Iris pigment epithelial cell (primary cell): Measurements from ENCODE around the gene LGALS7.
"Not testable (repeated sequence)": the region's sequence is repeated elsewhere in the genome, so short reads cannot be mapped to it uniquely, and the experiment has no call there.

Source experiments
- DNase-seq: peaks from one replicate; pipeline ENCODE4 v3.0.0-alpha.2; 2011; ENCODE audit warnings: low read depth

The LGALS7 gene

GRCh38 chr19:38799104-38799503 is 25.8 kb upstream of the LGALS7 start:
- DNase-seq, result no peak

GRCh38 chr19:38797781-38798180 is 24.5 kb upstream of the LGALS7 start:
- not testable (repeated sequence) for DNase-seq

- no peak for DNase-seq
Measured at GRCh38 chr19:38796154-38796553, 22.8 kb upstream of the LGALS7 start.

GRCh38 chr19:38795549-38795948 is 22.2 kb upstream of the LGALS7 start:
- DNase-seq, result no peak

- no peak for DNase-seq
Measured at GRCh38 chr19:38793671-38794070, 20.4 kb upstream of the LGALS7 start.

GRCh38 chr19:38793177-38793576 is 19.9 kb upstream of the LGALS7 start:
- DNase-seq, result peak; percentile 63

- no peak for DNase-seq
Measured at GRCh38 chr19:38792250-38793111, 19.2 kb upstream of the LGALS7 start.

DNA sequence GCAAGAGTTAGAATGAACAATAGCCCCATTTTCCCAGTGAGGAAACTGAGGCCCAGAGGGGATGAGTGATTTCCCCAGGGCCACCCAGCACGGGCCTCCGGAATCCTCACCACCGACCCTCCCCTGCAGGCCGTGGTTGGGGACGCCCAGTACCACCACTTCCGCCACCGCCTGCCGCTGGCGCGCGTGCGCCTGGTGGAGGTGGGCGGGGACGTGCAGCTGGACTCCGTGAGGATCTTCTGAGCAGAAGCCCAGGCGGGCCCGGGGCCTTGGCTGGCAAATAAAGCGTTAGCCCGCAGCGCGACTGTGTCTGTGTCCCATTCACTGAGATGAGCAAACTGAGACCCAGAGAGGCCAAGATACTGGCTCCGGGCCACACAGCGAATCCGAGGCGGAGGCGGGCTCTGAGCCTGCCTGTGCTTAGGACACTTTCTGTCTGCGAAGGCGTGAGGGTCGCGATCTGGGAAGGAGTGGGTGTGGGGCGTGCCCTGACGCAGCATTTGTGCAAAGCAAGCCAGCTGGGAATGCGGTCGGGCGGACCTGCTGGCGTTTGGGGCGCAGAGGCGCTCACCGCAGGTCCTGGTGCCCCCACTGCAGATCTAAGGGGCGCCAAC is 18.2 kb upstream of the LGALS7 start:
- not testable (repeated sequence) for DNase-seq

- not testable (repeated sequence) for DNase-seq
Measured at GRCh38 chr19:38790507-38791403, 17.4 kb upstream of the LGALS7 start.

DNA sequence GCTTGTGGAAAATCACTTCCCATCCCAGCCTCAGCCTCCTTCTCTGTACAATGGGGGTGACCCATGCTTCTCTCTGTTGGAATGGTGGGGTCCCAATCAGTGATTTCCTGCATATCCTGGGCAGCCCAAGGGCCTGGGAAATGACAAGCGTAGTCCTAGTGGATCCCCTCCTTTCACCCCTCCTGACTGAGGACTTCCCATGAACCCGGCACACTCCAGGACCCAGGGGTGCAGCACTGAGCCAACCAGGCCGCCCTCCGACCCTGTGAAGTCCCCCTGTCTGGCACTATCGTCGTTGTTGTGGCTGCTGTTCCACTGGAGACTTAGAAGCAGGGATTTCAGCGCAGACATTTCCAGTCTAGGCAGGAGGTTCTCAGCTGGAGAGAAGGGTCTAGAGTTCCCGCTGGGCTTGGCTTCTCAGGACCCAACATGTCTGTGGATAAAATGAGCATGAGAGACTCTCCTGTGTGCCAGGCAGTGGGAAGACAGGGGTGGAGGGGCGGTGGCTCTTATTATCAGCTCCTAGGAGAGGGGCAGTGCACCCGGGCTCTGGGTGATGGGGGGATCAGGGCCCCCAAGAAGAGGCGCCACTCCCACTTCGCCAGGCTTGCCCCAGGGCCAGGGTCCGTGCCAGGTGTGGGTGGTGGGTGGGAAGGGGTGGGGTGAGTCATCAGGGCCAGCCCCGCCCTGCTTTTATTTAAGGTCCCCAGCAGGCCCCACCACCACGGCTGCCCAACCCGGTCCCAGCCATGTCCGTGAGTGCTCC is 15.3 kb upstream of the LGALS7 start, which contains the start of gene LGALS7B:
Gene LGALS7B, plus strand, starts transcription at position 723 of the 766 bp plus-strand sequence. Its CDS starts 27 bp downstream, at position 750.
- no peak for DNase-seq

DNA sequence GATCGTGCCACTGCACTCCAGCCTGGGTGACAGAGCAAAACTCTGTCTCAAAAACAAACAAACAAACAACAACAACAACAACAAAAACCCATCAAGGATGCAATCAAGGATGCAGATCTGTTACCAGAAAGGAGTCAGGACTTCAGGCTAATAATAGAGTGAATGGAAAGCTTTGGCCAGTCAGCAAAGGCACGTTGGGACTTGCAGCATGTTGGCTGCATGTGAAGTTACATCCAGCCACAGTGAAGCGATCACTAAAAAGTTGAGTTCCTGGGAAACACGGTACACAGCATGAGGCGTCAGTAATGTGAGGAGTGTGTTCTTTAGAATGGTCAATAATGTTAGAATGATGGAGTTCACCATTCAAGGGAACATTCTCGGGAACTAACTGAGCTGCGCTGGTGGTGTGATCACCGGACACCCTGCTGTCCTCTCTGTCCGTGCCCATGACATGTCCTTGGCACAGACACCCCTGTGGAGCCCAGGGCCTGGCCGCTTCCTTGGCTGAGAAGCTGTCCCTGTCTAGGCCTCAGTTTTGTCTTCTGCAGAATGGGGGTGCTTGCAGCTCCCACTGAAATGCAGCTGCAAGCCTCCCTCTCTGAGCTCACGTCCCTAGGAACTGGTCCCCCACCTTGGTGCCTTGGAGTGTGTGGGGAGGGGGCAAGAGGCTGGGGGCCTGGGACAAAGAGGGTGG is 13.4 kb upstream of the LGALS7 start:
- DNase-seq, result no peak

- DNase-seq, result not testable (repeated sequence)
Measured at GRCh38 chr19:38786061-38786460, 12.7 kb upstream of the LGALS7 start.

GRCh38 chr19:38785187-38785699 is 11.9 kb upstream of the LGALS7 start:
- no peak for DNase-seq

GRCh38 chr19:38784224-38784623 is 10.9 kb upstream of the LGALS7 start:
- peak; percentile 75 for DNase-seq

DNA sequence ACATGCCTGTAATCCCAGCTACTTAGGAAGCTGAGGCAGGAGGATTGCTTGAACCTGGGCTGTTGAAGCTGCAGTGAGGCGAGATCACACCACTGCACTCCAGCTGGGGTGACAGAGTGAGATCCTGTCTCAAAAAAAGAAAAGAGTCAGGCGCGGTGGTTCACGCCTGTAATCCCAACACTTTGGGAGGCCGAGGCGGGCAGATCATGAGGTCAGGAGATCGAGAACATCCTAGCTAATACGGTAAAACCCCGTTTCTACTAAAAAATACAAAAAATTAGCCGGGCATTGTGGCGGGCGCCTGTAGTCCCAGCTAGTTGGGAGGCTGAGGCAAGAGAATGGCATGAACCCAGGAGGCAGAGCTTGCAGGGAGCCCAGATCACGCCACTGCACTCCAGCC is 8.9 kb upstream of the LGALS7 start:
- DNase-seq, result not testable (repeated sequence)

DNA sequence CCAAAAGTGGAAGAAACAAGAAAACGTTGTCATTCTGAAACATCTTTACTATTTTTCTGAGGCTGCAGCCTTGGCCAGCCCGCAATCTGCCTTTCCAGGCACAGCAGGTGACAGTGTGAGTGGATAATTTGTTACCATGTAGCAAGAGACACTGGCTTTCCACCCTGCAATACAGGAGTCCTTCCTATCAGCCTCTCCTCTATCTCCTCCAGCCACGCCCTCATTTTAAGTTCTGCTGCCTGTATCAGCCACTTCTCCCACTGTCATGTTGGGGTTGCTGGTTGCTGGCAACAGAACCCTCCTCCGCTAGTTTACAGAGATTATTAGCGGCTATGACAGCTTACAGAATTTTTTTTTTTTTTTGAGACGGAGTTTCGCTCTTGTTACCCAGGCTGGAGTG is 7.7 kb upstream of the LGALS7 start:
- DNase-seq, result no peak

DNA sequence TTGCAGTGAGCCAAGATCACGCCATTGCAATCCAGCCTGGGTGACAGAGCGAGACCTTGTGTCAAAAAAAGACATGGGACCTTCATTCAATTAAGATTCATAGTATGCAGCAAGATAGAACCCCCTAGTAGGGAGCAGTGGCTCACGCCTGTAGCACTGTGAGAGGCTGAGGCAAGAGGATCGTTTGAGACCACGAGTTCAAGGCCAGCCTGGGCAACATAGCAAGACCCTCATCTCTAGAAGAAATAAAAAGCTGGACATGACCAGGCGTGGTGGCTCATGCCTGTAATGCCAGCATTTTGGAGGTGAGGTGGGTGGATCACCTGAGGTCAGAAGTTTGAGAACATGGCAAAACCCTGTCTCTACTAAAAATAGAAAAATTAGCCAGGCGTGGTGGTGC is 7.1 kb upstream of the LGALS7 start:
- DNase-seq, result no peak

GRCh38 chr19:38778733-38779132 is 5.4 kb upstream of the LGALS7 start:
- DNase-seq, result no peak

GRCh38 chr19:38774181-38774950 is 1.0 kb upstream of the LGALS7 start:
- no peak for DNase-seq

GRCh38 chr19:38771569-38771968 is 1.7 kb downstream of the LGALS7 start:
- not testable (repeated sequence) for DNase-seq
